Activated CD4-positive, alpha-beta T cell treated with anti-CD3 and anti-CD28 coated beads, Interleukin-10, Interleukin-2, amounts not matched to agents 100 ng/mL and 50 ng/mL, durations not matched to agents 16 hours and 8 hours (primary cell): ENCODE measurements around the gene TRAF4.
A peak's percentile ranks its signal among the peaks of the same experiment; 100 is the strongest.
"Not testable (repeated sequence)": the region's sequence is repeated elsewhere in the genome, so short reads cannot be mapped to it uniquely, and the experiment has no call there.

Experiments used
- DNase-seq: peaks from one replicate; pipeline ENCODE4 v3.0.0-alpha.2; 2020

The TRAF4 gene

DNA sequence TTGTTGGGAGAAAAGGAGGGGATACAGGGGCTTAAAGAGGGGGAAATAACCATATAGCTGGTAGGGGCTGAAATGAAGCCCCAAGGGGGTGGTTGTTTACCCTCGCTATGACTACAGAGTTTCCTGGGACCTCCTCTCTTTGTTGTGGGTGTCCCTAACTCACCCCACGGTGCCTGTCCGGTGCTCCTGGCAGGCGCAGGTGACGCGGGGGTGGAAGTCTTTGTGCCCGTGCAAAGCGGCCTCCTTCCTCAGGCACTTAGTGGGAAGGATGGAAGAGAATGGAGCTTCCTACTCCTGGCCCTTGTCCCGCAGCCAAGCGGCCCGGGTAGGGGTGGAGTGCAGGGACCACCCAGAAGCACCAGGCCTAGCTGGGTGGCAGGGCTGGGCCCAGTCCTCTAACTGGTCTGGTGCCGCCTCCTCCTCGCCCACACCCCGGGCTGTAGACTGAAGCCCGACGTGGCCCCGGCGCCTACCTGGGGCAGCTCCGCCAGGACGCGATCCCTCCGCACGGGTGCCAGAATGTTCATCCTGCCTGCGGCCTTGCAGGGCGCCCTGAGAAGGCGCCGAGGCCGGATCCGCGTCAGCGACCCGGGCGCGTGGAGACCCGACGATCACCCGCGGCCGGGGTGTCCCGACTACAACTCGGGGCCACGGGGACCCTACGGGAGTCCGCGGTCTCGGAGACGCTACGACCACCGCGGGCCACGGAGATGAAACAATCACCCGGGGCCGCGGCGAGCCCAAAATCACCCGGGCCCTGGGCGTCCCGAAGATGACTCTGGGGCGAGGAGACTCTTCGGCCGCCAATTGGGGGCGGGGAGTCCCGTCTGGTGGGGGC, 26.9 kb upstream of the TRAF4 start:
- no peak for DNase-seq

- peak; percentile 21 for DNase-seq
Measured at GRCh38 chr17:28717578-28718332, 26.1 kb upstream of the TRAF4 start, which contains the start of gene RAB34. Gene RAB34, minus strand, starts transcription at chr17:28717868. Its CDS starts 602 bp downstream, at chr17:28717266.

- no peak for DNase-seq
Measured at GRCh38 chr17:28718333-28719020, 25.3 kb upstream of the TRAF4 start.

GRCh38 chr17:28719021-28719433, 24.8 kb upstream of the TRAF4 start:
- DNase-seq, result peak; percentile 17

GRCh38 chr17:28720247-28720996, 23.4 kb upstream of the TRAF4 start:
- peak; percentile 63 for DNase-seq

DNA sequence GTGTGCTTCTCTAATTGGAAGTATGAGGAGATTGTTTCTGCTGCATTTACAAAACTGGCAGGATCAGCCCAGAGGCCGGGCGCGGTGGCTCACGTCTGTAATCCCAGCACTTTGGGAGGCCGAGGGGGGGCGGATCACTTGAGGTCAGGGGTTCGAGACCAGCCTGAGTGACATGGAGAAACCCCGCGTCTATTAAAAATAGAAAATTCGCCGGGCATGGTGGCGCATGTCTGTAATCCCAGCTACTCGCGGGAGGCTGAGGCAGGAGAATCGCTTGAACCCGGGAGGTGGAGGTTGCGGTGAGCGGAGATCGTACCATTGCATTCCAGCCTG, 22.8 kb upstream of the TRAF4 start:
- DNase-seq, result not testable (repeated sequence)

GRCh38 chr17:28722417-28723158, 21.2 kb upstream of the TRAF4 start:
- no peak for DNase-seq

GRCh38 chr17:28723159-28723835, 20.5 kb upstream of the TRAF4 start:
- DNase-seq, result no peak

GRCh38 chr17:28723836-28724499, 19.8 kb upstream of the TRAF4 start:
- not testable (repeated sequence) for DNase-seq

DNA sequence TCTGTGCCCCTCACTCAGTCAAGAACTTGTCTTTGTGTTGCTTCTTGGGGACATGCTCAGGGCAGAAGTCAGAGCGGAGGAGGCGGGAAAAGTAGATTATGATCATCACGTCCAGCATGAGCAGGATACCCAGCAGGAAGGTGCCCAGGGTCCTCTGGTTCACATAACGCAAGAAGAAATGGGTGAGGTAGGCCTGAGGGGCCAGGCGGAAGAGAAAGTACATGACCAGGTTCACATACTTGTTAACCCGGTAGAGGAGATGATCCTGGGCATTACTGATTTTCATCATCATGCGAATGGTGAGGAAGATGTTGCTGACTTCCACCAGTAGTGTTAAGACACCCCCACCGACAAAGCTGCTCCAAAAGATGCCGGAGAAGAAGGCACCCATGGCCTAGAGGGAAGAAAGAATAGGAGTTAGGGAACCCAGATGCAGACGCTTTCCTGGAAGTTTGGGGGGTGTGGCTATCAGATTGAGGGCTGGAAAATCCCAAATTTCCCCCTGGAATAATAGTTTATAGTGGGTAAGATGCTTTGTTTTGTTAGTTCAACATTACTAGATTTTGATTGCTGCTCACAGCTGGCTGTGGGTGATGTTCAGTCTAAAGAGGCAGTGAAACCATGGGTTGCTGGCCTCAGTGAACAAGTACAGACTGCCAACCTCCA, 19.2 kb upstream of the TRAF4 start:
- DNase-seq, result peak; percentile 49

- DNase-seq, result peak; percentile 59
Measured at GRCh38 chr17:28725166-28725659, 18.6 kb upstream of the TRAF4 start.

DNA sequence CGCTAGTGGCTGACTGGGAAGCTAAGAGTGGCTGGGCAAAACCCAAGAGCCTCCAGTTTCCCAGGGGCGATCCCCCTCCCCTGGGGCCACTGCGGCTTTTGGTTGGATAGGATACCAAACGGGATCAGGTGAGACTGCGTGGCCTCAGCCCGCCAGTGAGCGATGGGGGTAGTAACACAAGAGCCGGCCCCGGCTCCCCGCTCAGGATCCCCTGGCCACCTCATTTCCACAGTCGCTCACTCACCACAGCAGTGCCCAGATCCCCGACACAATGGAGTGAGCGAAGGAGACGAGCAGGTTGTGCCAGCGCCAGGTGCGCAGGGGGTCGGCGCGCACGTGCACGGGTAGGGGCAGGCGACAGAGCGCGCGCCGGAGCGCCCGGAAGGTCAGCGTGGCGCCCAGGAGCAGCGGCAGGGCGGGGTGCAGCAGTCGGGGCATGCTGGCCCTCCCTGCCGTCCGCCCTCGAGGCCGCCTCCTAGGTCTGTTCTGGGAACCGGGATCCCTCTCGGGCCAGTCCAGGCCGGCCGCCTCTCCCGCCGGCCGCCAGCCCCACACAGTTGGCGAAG, 18.1 kb upstream of the TRAF4 start:
- peak; percentile 83 for DNase-seq

DNA sequence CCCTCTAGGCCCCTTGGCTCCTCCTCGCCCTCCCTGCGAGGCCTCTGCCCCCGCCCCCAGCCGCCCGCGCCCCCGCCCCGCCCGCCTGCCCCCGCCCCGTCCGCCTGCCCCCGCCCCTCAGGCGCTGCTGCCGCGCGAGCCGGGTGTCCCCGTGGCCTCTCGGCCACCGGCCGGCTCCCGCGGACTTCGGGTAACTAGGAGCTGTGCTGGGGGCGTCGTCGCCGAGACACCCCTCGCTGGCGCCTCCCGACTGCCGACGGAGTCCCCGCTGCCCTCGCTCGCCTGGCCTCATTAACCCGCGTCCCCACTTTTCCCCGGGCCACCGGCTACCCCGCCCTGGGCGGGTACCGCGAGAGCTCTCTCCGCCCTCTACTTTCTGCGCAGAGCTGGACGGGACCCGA, 17.6 kb upstream of the TRAF4 start, which contains the start of gene TLCD1:
TSS of gene TLCD1 (minus strand) at position 8 of the 401 bp plus-strand sequence. CDS start 136 bp downstream, outside the sequence.
- peak; percentile 82 for DNase-seq

DNA sequence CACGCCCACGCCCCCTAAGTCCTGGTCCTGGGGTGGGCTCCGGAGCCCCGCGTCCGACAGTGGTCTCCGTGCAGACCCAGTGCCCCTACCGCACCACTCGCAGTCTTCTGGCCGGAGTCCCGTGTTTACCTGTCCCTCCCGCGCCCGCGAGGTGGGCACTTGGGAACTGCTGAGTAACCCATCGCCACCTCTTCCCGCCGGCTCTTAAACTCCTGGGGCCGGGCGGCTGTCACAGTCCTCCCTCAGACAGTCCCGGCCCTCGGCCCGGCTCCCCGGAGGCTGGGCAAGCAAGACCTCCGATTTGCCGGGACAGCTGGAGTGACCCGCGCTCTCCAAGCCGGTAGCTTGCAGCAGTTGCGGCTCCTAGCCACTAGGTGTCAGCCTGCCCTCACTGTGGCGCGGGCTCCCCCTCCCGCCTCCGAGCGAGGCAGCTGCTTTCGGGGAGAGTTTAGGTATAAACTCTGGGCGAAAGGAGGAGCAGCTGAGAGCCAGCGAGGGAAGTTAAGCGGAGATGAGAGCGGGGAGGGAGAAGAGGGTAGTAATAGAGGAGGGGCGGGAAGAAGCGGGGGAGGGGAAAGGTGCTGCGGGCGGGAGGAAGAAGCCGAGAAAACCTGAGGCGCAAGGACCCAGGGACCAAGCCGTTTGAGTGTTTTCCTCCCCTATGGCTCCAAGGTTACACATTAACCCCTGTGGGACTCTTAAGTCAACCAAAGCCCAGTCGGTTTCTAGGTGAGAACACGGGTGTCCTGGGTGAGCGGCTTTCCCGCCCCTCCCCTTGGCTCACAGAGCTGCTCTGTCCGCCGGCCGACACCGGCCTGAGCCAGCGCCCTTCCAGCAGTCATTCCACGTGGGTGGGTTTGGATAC, 17.0 kb upstream of the TRAF4 start:
- DNase-seq, result peak; percentile 97

DNA sequence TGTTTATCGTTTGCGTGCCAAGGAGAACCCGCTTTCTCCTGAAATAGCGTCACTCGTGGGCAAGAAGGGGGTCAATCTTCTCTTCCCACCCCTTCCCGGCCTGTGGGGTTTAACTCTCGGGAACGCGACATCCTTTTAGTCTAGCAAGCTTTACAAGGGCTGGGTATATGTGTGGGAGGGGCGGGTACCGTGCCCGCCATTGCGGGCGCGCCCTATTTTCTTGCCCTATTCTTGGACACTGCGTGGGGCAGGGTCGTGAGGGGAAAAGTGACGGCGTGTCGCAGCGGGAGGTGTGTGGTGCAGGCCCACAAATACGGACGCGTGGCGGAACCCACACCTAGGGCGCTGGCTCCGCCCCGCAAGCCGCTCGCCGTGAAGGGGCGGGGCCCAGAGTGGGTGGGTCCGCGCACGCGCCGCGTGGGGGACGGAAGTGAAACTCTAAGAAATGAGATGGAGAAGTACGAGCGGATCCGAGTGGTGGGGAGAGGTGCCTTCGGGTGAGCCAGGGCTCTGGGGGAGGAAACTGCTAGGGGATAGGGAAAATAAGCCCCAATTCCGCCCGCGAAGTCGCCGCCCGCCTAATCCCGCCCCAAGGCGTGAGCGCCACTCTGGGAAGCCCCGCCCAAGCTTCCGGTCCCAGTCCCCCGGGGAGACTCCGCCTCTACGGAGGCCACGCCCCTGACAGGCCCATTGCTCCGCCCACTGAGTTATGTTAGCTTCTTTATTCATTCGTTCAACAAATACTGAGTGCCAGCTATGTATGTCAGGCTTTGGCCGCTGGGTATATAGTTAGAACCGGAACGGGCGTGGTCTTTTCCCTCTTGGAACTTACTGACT, 15.2 kb upstream of the TRAF4 start, which contains the start of gene NEK8:
TSS of gene NEK8 (plus strand) at position 425 of the 837 bp plus-strand sequence. CDS start at position 451, 26 bp downstream.
- DNase-seq, result peak; percentile 98

DNA sequence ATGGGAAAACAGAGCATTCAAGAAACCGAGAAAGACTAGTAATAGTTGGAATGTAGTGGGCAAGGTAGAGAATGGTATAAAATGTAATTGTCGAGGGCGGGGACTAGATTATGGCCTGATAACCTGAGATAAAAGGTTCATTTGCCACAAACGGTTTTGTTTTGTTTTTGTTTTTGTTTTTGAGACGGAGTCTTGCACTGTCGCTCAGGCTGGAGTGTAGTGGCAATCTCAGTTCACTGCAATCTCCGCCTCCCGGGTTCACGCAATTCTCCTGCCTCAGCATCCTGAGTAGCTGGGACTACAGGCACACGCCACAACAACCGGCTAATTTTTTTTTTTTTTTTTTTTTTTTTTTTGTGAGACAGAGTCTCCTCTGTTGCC, 13.9 kb upstream of the TRAF4 start:
- no peak for DNase-seq

DNA sequence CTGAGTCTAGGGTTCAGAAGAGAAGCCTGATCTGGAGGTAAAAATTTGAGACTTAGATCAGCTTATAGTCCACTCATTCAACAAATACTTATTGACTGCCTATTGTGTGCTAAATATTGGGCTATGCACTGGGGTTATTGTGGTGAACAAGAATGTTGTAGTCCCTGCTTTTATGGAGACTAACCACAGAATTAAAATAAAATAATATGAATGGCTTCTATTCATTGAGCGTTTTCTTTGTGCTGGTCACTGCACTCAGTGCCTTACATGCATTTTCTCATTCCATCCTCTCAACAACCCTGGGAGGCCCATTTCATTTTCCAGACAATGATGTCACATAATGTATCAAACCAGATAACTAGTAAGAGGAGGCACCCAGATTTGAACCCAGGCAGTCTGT, 10.5 kb upstream of the TRAF4 start:
- no peak for DNase-seq
